ENCODE data around the gene MMP24. TPM values are rescaled to one million over a fixed set of nuclear protein-coding genes. Genes with fewer than 3 reads are reported as not detected.

MMP24 gene
- total RNA-seq, 3 donors from 2014 or later: 0.80 to 2.5 (median 0.98) TPM

GRCh38 chr20:35280523-35280922 lies 54.0 kb downstream of the MMP24 start:
- no peak for DNase-seq (ENCODE audit: low spot score in 2 of 2)
- H3K27me3 ChIP-seq: no peaks in the 10 kb centered on the region
- TF ChIP-seq, protein P1, sequence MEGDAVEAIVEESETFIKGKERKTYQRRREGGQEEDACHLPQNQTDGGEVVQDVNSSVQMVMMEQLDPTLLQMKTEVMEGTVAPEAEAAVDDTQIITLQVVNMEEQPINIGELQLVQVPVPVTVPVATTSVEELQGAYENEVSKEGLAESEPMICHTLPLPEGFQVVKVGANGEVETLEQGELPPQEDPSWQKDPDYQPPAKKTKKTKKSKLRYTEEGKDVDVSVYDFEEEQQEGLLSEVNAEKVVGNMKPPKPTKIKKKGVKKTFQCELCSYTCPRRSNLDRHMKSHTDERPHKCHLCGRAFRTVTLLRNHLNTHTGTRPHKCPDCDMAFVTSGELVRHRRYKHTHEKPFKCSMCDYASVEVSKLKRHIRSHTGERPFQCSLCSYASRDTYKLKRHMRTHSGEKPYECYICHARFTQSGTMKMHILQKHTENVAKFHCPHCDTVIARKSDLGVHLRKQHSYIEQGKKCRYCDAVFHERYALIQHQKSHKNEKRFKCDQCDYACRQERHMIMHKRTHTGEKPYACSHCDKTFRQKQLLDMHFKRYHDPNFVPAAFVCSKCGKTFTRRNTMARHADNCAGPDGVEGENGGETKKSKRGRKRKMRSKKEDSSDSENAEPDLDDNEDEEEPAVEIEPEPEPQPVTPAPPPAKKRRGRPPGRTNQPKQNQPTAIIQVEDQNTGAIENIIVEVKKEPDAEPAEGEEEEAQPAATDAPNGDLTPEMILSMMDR (IDR thresholded peaks at IDR 0.05): no peak
- TF ChIP-seq POLR2A (IDR thresholded peaks at IDR 0.05): no peak
- TF ChIP-seq POLR2AphosphoS5 (IDR thresholded peaks at IDR 0.05): no peak
- H3K4me1 ChIP-seq: peaks cover 6 to 9% of the 10 kb centered on the region in 2 donors
- H3K9me3 ChIP-seq: no peaks in the 10 kb centered on the region
- H3K4me3 ChIP-seq: no peak overlapping the region
- H3K36me3 ChIP-seq: peaks cover 8% of the 10 kb centered on the region
- H3K27ac ChIP-seq: no peak overlapping the region
- intact Hi-C loops (cut with DNase I; ENCODE audit: low total_unique reads): no loop called here

- H3K36me3 ChIP-seq: peaks cover 8% of the 10 kb centered on the region
- DNase-seq (ENCODE audit: low spot score in 2 of 2): no peak
- intact Hi-C loops (cut with DNase I; ENCODE audit: low total_unique reads): no loop called here
- TF ChIP-seq POLR2A (IDR thresholded peaks at IDR 0.05): no peak
- no peak for TF ChIP-seq POLR2AphosphoS5 (IDR thresholded peaks at IDR 0.05)
- TF ChIP-seq, protein P1 (IDR thresholded peaks at IDR 0.05): no peak
- peaks cover 0 to 9% of the 10 kb centered on the region in 2 donors for H3K4me1 ChIP-seq
- H3K4me3 ChIP-seq: no peak overlapping the region
- no peak overlapping the region for H3K27ac ChIP-seq
- no peaks in the 10 kb centered on the region for H3K9me3 ChIP-seq
- no peaks in the 10 kb centered on the region for H3K27me3 ChIP-seq
Observed at GRCh38 chr20:35281506-35282101, 55.1 kb downstream of the MMP24 start.

- Histone ChIP-seq H3K27me3 (no peaks in the 10 kb centered on the region), H3K4me3 (peak overlapping the region; percentile 64 to 93 (median 90)), H3K4me1 (peaks cover 0 to 9% of the 10 kb centered on the region in 2 donors), H3K9me3 (no peaks in the 10 kb centered on the region), H3K36me3 (peaks cover 8% of the 10 kb centered on the region), H3K27ac (peak overlapping the region; percentile 83 to 93)
- TF ChIP-seq POLR2AphosphoS5 (IDR thresholded peaks at IDR 0.05): no peak
- TF ChIP-seq, protein P1 (IDR thresholded peaks at IDR 0.05): no peak
- no peak for TF ChIP-seq POLR2A (IDR thresholded peaks at IDR 0.05)
- intact Hi-C loops (cut with DNase I; ENCODE audit: low total_unique reads): no loop called here
- DNase-seq (ENCODE audit: low spot score in 2 of 2): no peak
Observed at GRCh38 chr20:35283441-35284266, 57.2 kb downstream of the MMP24 start.

GRCh38 chr20:35284267-35284991 lies 57.9 kb downstream of the MMP24 start, which contains the start of gene EIF6:
EIF6 (minus strand) TSS chr20:35284772; CDS start chr20:35284487, 285 bp downstream.
- TF ChIP-seq POLR2AphosphoS5 (IDR thresholded peaks at IDR 0.05) (peak in 2 of 3 donors; percentile 18 to 33), POLR2A (IDR thresholded peaks at IDR 0.05) (no peak)
- TF ChIP-seq, protein P1 (IDR thresholded peaks at IDR 0.05): no peak
- peak within 1 kb of the TSS; percentile 64 to 93 (median 90) for H3K4me3 ChIP-seq
- peak; percentile 58 to 72 for DNase-seq (ENCODE audit: low spot score in 2 of 2)
- peak within 1 kb of the TSS; percentile 83 to 93 for H3K27ac ChIP-seq
- peaks cover 4% of the 10 kb centered on the region for H3K36me3 ChIP-seq
- intact Hi-C loops (cut with DNase I; ENCODE audit: low total_unique reads): no loop called here
- peaks cover 0 to 9% of the 10 kb centered on the region in 2 donors for H3K4me1 ChIP-seq
- no peaks in the 10 kb centered on the region for H3K9me3 ChIP-seq
- H3K27me3 ChIP-seq: no peaks in the 10 kb centered on the region
